GM10248 (cell line): Measurements from ENCODE around the gene PRMT9.

Source experiments
- CTCF ChIA-PET: fragments of 300-600 bp; sonication (Branson Sonifier 250); formaldehyde crosslinking; extraction: SDS; loops from one replicate; lab custom pipeline; 2021; ENCODE audit warnings: antibody characterized with exemption; lab: Yijun Ruan, JAX
- POLR2A ChIA-PET: fragments of 350-650 bp; sonication (Branson Sonifier 250); formaldehyde crosslinking; extraction: SDS; loops from one replicate; lab custom pipeline; 2020; ENCODE audit warnings: antibody characterized with exemption; lab: Yijun Ruan, JAX
- DNase-seq: peaks from one replicate; pipeline ENCODE4 v3.0.0; 2012; ENCODE audit errors: extremely low spot score
- CTCF ChIP-seq: IDR thresholded peaks from 2 replicates; pipeline ENCODE4 v1.5.1; 2012; ENCODE audit warnings: mild to moderate bottlenecking, low read depth; ENCODE audit errors: extremely low read depth, missing control alignments, control extremely low read depth

PRMT9 gene

DNA sequence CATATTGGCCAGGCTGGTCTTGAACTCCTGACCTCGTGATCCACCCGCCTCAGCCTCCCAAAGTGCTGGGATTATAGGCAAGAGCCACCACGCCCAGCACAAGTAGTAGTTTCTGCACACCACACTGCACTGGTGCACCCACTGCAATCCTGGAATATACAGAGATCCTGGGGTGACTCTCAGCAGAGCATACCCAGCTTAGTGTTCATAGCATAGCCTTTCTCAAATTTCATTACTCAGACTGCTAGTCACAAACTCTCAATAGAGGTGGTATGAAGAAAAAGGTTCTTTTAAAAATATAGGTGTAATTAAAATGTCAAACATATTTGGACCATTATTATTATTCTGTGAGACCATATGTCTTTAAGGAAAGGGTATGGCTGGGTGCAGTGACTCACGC, 41.7 kb upstream of the PRMT9 start:
- POLR2A ChIA-PET, result no interaction called here
- no peak for DNase-seq
- CTCF ChIA-PET, result interaction anchor here (0.9 to 6.9 kb wide), 5 partner anchors 12 to 140 kb away, joined by 3 to 59 read pairs (median 3); no protein-coding TSS in a partner anchor
- no peak for TF ChIP-seq CTCF

GRCh38 chr4:147724468-147725201, 40.7 kb upstream of the PRMT9 start:
- no peak for DNase-seq
- CTCF ChIA-PET, result interaction anchor here (1.5 to 6.9 kb wide), 3 partner anchors 39 to 141 kb away, joined by 3 to 59 read pairs (median 3); no protein-coding TSS in a partner anchor
- POLR2A ChIA-PET, result no interaction called here
- TF ChIP-seq CTCF, result no peak

DNA sequence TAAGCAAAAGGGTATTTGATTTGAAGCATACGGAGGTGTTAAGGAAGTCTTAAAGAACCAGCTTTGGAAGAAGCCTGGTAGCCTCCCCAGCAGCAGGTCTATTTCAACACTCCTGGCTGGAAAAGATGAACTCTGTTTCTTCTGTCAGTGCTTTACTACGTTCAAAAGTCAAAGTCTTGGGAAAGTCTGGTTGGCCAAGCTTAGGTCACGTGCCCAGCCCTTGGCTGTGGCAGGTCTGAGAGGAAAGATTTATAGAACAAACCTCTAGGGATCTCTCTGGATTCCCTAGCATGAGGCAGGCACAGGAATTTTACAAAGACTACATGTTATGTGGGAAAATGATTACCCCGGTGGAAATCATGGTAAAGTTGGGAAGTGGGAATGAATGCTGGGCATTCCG, 39.4 kb upstream of the PRMT9 start:
- TF ChIP-seq CTCF, result no peak
- CTCF ChIA-PET, result interaction anchor here (6.9 kb wide), 1 partner anchor 142 kb away, joined by 59 read pairs; no protein-coding TSS in a partner anchor
- POLR2A ChIA-PET, result no interaction called here
- DNase-seq, result no peak

GRCh38 chr4:147717878-147718277, 33.9 kb upstream of the PRMT9 start:
- peak; percentile 58 for DNase-seq
- CTCF ChIA-PET, result interaction anchor here (1.4 to 2.2 kb wide), 3 partner anchors 9 to 149 kb away, joined by 3 to 13 read pairs (median 3); no protein-coding TSS in a partner anchor
- no peak for TF ChIP-seq CTCF
- POLR2A ChIA-PET, result no interaction called here

DNA sequence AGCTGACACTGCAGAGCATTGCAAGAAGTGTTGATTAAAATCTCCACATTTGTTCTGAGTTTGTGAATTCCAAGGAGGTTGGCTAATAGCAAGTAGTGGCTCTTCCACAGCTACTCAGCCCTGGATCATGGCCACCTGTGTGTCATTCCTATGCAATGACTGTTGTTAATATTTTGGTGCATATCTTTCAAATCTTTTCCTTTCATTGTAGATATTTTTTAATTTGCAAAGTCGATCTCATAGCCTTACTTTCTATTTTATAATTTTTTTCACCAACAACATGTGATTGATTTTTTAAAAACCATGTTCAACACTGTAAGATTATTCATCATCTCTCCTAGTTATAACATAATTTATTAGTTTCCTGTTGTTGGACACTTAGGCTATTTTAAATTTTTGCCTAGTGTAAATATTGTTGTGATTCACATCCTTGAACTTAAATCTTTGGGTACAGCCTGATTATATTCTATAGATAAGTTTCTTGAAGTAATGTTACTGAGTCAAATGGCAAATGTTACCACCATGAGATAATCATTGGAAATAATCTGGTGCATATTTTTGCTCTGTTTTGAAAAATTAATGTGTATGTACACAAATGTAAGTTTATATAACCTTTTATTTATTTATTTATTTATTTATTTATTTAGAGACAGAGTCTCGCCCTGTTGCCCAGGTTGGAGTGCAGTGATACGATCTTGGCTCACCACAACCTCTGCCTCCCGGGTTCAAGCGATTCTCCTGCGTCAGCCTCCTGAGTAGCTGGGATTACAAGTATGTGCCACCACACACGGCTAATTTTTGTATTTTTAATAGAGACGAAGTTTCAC, 30.8 kb upstream of the PRMT9 start:
- POLR2A ChIA-PET, result no interaction called here
- no peak for TF ChIP-seq CTCF
- no peak for DNase-seq
- CTCF ChIA-PET, result interaction anchor here (1.0 to 10.5 kb wide), 3 partner anchors 31 to 152 kb away, joined by 4 to 135 read pairs (median 6); partner anchors contain the start of gene PRMT9

DNA sequence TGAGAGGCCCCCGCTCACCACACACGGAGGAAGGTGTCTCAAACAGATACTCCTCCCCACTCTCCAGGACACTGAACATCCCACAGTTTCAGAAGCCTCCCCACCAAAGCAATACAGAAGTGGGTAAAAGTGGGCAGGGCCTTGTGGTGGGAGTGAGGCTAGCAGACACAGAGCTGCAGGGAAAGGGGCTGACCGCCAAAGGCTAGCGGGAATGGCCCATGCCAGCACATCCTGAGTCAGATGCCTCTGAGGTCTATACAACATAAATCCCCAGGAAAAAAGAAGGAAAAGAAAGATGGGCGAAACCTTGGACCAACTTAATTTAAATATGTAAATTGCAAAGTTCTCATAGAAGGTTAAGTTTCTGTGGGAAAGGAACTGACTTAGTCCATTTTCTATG, 26.0 kb upstream of the PRMT9 start:
- no peak for DNase-seq
- CTCF ChIA-PET, result interaction anchor here (0.6 to 10.5 kb wide), 8 partner anchors 13 to 1284 kb away, joined by 3 to 135 read pairs (median 3); no protein-coding TSS in a partner anchor
- POLR2A ChIA-PET, result no interaction called here
- no peak for TF ChIP-seq CTCF
